Erythroblast (primary cell): Measurements from ENCODE around the gene FAM89B.

Source experiments
- GATA1 ChIP-seq: IDR thresholded peaks from 2 replicates; pipeline ENCODE4 v1.6.1; 2011; ENCODE audit warnings: low read depth, mild to moderate bottlenecking, control low read depth, low read length, moderate library complexity
- POLR2A ChIP-seq: IDR thresholded peaks from 2 replicates; pipeline ENCODE4 v1.6.1; 2011; ENCODE audit warnings: mild to moderate bottlenecking, low read length

GRCh38 chr11:65616575-65617001, 44.2 kb downstream of the FAM89B start:
- TF ChIP-seq POLR2A (no peak), GATA1 (no peak)
